Uterus (tissue), 4 donors: ENCODE measurements around the gene SGF29. TPM values are rescaled to one million over a fixed set of nuclear protein-coding genes. Genes with fewer than 3 reads are reported as not detected.
"Not testable (repeated sequence)": the region's sequence is repeated elsewhere in the genome, so short reads cannot be mapped to it uniquely, and the experiment has no call there.

Experiments used
- DNase-seq, 2 donors: peaks; one replicate each; pipeline ENCODE4 v3.0.0-alpha.2; 2019 to 2020
- H3K27ac ChIP-seq, 2 donors: fragments of 200-600 bp; sonication (generic); 1 replicate in 1 of 2; 2 replicates in 1 of 2; pipeline ENCODE4 v1.5.1; 2016 to 2018
- H3K27me3 ChIP-seq, 2 donors: fragments of 200-600 bp; sonication (generic); one replicate each; pipeline ENCODE4 v1.5.1; 2018 to 2019; ENCODE audit warnings: control low read depth in 1 of 2
- H3K36me3 ChIP-seq, 2 donors: fragments of 200-600 bp; sonication (generic); one replicate each; pipeline ENCODE4 v1.5.1; 2019; ENCODE audit warnings: control low read depth in 1 of 2
- H3K4me1 ChIP-seq, 2 donors: fragments of 200-600 bp; sonication (generic); one replicate each; pipeline ENCODE4 v1.5.1; 2018 to 2019; ENCODE audit warnings: control low read depth in 1 of 2
- H3K4me3 ChIP-seq, 2 donors: fragments of 200-600 bp; sonication (generic); 1 replicate in 1 of 2; 2 replicates in 1 of 2; pipeline ENCODE4 v1.5.1; 2018 to 2019; ENCODE audit warnings: mild to moderate bottlenecking in 1 of 2
- H3K9me3 ChIP-seq, 2 donors: fragments of 200-600 bp; sonication (generic); one replicate each; pipeline ENCODE4 v1.5.1; 2019; ENCODE audit warnings: control low read depth in 1 of 2
- POLR2A ChIP-seq, 2 donors: fragments of 450-650 bp; IDR thresholded peaks; one replicate each; pipeline ENCODE4 v1.6.1; 2016; ENCODE audit warnings: antibody characterized with exemption in 2 of 2, mild to moderate bottlenecking in 1 of 2, moderate library complexity in 1 of 2
- intact Hi-C: fragments of 100-400 bp; cut with DNase I; formaldehyde crosslinking; loops from one replicate; pipeline ENCODE4 v1.15.1; 2023; ENCODE audit warnings: low total_unique reads
- total RNA-seq, 4 donors: library from RNA; depleted of rRNA in 3 of 4; stranded (reverse); fragments of >200 nt in 3 of 4; gene quantifications; one replicate each; pipeline versions ENCODE4 v1.1.0 to v1.2.4, GENCODE V29; 2014 to 2023
- TF ChIP-seq, protein P1 (sequence below), 4 experiments: fragments of 200-600 bp in 2 of 4; fragments of 450-650 bp in 2 of 4; sonication (generic) in 2 of 4; IDR thresholded peaks; one replicate each; pipeline ENCODE4 v1.5.1; 2016 to 2019; ENCODE audit warnings: antibody characterized with exemption in 4 of 4, mild to moderate bottlenecking in 2 of 4, moderate library complexity in 1 of 4
- donor health status: DM: yes; HTN: yes; CAD: no.

The SGF29 gene
- total RNA-seq, 4 donors from 2014 or later = 13.2 to 45.3 (median 29.1) TPM

DNA sequence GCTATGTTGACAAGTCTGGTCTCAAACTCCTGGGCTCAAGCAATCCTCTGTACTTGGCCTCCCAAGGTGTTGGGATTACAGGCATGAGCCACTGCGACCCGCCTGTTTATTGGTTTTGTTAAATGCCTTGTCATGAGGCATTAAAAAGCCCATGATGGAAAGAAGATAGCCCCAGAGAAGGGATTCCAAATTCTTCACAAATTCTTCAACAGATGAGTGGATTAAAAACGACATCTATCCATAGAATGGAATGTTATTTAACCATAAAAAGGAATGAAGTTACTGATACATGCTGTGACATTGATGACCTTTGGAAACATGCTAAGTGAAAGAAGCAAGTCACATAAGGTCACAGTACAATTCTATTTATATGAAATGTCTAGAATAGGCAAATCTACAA is 4.7 kb downstream of the SGF29 start:
- DNase-seq = no peak
- Histone ChIP-seq H3K4me1 (peaks cover 0 to 3% of the 10 kb centered on the region in 2 donors), H3K36me3 (no peaks in the 10 kb centered on the region), H3K9me3 (no peaks in the 10 kb centered on the region), H3K4me3 (no peak overlapping the region), H3K27ac (no peak overlapping the region), H3K27me3 (no peaks in the 10 kb centered on the region)
- intact Hi-C loops = loop anchor here (10.0 kb wide), 1 partner anchor 64 kb away; the partner anchor contains the start of genes APOBR and CLN3
- TF ChIP-seq POLR2A (IDR thresholded peaks at IDR 0.05) = no peak
- TF ChIP-seq, protein P1, sequence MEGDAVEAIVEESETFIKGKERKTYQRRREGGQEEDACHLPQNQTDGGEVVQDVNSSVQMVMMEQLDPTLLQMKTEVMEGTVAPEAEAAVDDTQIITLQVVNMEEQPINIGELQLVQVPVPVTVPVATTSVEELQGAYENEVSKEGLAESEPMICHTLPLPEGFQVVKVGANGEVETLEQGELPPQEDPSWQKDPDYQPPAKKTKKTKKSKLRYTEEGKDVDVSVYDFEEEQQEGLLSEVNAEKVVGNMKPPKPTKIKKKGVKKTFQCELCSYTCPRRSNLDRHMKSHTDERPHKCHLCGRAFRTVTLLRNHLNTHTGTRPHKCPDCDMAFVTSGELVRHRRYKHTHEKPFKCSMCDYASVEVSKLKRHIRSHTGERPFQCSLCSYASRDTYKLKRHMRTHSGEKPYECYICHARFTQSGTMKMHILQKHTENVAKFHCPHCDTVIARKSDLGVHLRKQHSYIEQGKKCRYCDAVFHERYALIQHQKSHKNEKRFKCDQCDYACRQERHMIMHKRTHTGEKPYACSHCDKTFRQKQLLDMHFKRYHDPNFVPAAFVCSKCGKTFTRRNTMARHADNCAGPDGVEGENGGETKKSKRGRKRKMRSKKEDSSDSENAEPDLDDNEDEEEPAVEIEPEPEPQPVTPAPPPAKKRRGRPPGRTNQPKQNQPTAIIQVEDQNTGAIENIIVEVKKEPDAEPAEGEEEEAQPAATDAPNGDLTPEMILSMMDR (IDR thresholded peaks at IDR 0.05) = no peak

DNA sequence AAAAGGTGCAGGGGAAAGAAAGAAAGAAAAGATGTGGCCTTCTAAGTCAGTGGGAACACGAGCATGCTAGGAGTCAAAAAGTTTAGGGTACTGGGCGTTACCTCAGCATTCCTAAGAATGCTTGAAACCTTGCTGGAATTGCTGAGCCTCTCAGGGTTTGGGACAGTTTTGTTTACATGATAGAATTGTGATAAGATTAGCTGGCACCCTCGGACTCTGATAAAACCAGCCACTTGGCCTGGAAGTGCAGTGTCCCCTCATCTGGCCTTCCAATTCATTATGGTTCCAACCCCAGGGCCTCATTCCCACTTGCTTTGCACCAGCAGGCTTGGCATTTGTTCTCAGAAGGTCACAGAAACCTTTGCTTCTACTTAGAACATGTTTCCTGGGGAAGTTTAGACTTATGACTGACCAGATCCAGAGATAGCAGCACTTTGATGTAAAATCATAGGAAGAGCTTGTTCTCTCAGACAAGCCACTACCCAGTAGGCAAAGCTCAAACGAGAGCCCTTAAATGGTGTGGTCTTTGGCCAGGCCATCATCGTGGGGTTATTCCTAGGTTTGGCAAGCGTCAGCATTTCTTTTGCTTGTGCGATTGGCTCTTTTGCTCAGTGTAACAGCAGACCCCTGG is 8.0 kb downstream of the SGF29 start:
- intact Hi-C loops = no loop called here
- Histone ChIP-seq H3K36me3 (no peaks in the 10 kb centered on the region), H3K27me3 (no peaks in the 10 kb centered on the region), H3K27ac (no peak overlapping the region), H3K4me3 (no peak overlapping the region), H3K9me3 (no peaks in the 10 kb centered on the region), H3K4me1 (no peaks in the 10 kb centered on the region)
- TF ChIP-seq, protein P1 (IDR thresholded peaks at IDR 0.05) = no peak
- TF ChIP-seq POLR2A (IDR thresholded peaks at IDR 0.05) = no peak
- no peak for DNase-seq

DNA sequence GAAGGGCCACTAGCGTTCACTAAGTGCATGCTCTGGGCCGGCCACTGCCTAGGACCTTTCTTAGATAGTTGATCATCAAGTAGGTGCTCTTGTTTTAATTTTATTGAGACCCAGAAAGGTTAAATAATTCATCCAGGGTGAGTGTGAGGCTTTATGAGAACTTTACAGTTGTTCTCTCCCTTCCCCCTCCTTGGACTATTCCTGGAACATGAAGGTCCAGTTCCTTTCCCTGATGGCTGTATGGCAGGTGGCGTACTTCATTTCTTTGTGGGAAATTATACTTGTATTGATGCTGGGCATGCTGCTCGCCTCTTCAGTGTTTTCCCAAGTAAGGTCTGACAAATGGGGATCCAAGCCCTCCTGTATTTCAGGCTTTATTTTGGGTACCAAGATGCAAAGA is 8.5 kb downstream of the SGF29 start:
- H3K9me3 ChIP-seq = peaks cover 0 to 1% of the 10 kb centered on the region in 2 donors
- H3K27ac ChIP-seq = no peak overlapping the region
- no peaks in the 10 kb centered on the region for H3K4me1 ChIP-seq
- no peaks in the 10 kb centered on the region for H3K36me3 ChIP-seq
- DNase-seq = no peak
- TF ChIP-seq, protein P1 (IDR thresholded peaks at IDR 0.05) = no peak
- no peak for TF ChIP-seq POLR2A (IDR thresholded peaks at IDR 0.05)
- no peaks in the 10 kb centered on the region for H3K27me3 ChIP-seq
- H3K4me3 ChIP-seq = no peak overlapping the region
- intact Hi-C loops = no loop called here

DNA sequence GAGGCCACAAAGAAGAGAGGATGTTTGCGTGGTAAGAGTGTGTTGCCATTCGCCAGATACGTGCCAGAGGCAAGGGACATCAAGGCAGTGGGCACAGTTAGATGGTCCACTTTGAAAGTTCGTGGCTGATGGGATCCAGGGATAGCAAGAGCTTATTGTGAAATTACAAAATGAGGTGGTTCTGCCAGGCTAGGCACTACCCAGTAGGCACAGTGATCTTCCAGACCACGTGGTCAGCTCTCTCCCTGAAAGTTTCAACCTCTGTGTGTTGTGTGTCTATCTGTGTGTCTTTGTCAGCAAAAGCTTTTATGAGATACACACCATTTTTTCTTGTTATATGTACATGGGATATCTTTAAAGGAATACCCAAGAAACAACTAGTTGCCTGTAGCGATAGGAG is 9.5 kb downstream of the SGF29 start:
- DNase-seq = no peak
- no peak overlapping the region for H3K27ac ChIP-seq
- H3K36me3 ChIP-seq = no peaks in the 10 kb centered on the region
- intact Hi-C loops = no loop called here
- TF ChIP-seq, protein P1 (IDR thresholded peaks at IDR 0.05) = no peak
- no peak for TF ChIP-seq POLR2A (IDR thresholded peaks at IDR 0.05)
- H3K9me3 ChIP-seq = peaks cover 0 to 3% of the 10 kb centered on the region in 2 donors
- no peak overlapping the region for H3K4me3 ChIP-seq
- H3K4me1 ChIP-seq = no peaks in the 10 kb centered on the region
- no peaks in the 10 kb centered on the region for H3K27me3 ChIP-seq

DNA sequence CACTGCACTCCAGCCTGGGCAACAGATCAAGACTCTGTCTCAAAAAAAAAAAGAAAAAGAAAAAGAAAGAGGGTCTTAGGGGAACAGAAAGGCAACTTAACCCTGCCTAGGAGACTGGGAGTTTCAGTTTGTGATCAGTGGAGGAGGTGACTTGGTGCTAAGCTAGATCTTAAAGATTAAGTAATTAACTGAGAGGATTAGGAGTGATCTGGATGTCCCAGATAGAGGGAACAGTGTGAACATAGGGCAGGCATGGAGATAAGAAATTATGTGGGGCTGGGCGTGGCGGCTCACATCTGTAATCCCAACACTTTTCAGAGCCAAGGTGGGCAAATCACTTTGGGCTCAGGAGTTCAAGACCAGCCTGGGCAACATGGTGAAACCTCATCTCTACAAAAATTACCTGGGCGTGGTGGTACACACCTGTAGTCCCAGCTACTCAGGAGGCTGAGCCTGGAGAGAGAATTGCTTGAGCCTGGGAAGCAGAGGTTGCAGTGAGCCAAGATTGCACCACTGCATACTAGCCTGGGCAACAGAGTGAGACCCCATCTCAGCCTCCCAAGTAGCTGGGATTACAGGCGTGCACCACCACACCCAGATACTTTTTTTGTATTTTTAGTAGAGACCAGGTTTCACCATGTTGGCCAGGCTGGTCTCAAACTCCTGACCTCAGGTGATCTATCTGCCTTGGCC is 12.7 kb downstream of the SGF29 start:
- intact Hi-C loops, H3K27me3 ChIP-seq, H3K4me1 ChIP-seq, H3K9me3 ChIP-seq, H3K36me3 ChIP-seq, DNase-seq, H3K27ac ChIP-seq, H3K4me3 ChIP-seq: not testable (repeated sequence)
